22Rv1 (cell line): ENCODE measurements around the gene TERT.

Source experiments
- ZFX ChIP-seq: fragments of 450-650 bp; IDR thresholded peaks from 2 replicates; pipeline ENCODE4 v1.6.1; 2017; ENCODE audit warnings: antibody characterized with exemption, borderline replicate concordance
- TF ChIP-seq, protein P1 (sequence below): fragments of 450-650 bp; IDR thresholded peaks from 2 replicates; pipeline ENCODE4 v1.5.1; 2017; ENCODE audit warnings: mild to moderate bottlenecking

DNA sequence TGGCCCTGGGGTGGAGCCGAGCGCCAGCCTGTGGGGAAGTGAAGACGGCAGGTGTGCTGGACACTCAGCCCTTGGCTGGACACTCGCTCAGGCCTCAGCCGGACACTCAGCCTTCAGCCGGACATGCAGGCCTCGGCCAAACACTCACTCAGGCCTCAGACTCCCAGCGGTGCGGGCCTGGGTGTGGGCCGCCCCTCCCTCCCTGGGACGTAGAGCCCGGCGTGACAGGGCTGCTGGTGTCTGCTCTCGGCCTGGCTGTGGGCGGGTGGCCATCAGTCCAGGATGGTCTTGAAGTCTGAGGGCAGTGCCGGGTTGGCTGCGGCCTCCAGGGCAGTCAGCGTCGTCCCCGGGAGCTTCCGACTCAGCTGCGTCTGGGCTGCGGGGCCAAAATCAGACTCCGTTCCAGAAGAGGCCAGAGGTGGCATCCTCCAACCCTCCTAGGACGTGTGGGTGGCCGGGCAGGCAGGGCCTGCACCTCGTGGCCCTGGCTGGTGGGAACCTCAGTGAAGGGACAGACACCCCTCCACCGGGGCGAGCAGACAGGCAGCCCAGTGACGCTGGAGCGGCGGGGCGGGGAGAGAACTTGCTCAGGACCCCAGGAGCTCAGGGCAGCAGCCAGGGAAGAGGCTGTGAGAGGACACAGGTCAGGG, 41.3 kb downstream of the TERT start:
- TF ChIP-seq, protein P1, sequence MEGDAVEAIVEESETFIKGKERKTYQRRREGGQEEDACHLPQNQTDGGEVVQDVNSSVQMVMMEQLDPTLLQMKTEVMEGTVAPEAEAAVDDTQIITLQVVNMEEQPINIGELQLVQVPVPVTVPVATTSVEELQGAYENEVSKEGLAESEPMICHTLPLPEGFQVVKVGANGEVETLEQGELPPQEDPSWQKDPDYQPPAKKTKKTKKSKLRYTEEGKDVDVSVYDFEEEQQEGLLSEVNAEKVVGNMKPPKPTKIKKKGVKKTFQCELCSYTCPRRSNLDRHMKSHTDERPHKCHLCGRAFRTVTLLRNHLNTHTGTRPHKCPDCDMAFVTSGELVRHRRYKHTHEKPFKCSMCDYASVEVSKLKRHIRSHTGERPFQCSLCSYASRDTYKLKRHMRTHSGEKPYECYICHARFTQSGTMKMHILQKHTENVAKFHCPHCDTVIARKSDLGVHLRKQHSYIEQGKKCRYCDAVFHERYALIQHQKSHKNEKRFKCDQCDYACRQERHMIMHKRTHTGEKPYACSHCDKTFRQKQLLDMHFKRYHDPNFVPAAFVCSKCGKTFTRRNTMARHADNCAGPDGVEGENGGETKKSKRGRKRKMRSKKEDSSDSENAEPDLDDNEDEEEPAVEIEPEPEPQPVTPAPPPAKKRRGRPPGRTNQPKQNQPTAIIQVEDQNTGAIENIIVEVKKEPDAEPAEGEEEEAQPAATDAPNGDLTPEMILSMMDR, result no peak
- no peak for TF ChIP-seq ZFX
